Kidney (tissue), 14 donors: ENCODE measurements around the gene SLC22A23. TPM values are rescaled to one million over a fixed set of nuclear protein-coding genes. Genes with fewer than 3 reads are reported as not detected.

Experiments
- DNase-seq, 5 donors: peaks; one replicate each; pipeline ENCODE4 v3.0.0-alpha.2; 2013 to 2020
- FAIRE-seq: peaks from 2 replicates; lab custom pipeline; 2012; peaks lifted over from hg19 to GRCh38; lab: Jason Lieb, UNC
- H3K27ac ChIP-seq, 2 donors: one replicate each; pipeline ENCODE4 v1.7.0; 2013; ENCODE audit warnings: low read depth in 2 of 2, low read length in 2 of 2, inconsistent platforms in 1 of 2
- H3K27me3 ChIP-seq: one replicate; pipeline ENCODE4 v1.7.1; 2013; ENCODE audit warnings: low read length, inconsistent platforms; ENCODE audit not compliant: control insufficient read depth, insufficient read depth
- H3K36me3 ChIP-seq, 3 donors: one replicate each; pipeline versions ENCODE4 v1.7.0 to v1.7.1; 2013; ENCODE audit warnings: low read length in 3 of 3, control low read depth in 1 of 3, inconsistent platforms in 1 of 3; ENCODE audit not compliant: insufficient read depth in 3 of 3, control insufficient read depth in 2 of 3
- H3K4me1 ChIP-seq, 3 donors: one replicate each; pipeline versions ENCODE4 v1.7.0 to v1.7.1; 2013; ENCODE audit warnings: low read length in 3 of 3, inconsistent platforms in 1 of 3, low read depth in 1 of 3; ENCODE audit not compliant: control insufficient read depth in 2 of 3, insufficient read depth in 2 of 3
- H3K4me3 ChIP-seq, 3 donors: one replicate each; pipeline versions ENCODE4 v1.7.0 to v1.8.1; 2013; ENCODE audit warnings: low read length in 3 of 3, control low read depth in 1 of 3, inconsistent platforms in 1 of 3
- H3K9ac ChIP-seq, 3 donors: one replicate each; pipeline versions ENCODE4 v1.7.0 to v1.7.1; 2013; ENCODE audit warnings: low read length in 3 of 3, control low read depth in 1 of 3, inconsistent platforms in 1 of 3
- H3K9me3 ChIP-seq, 3 donors: one replicate each; pipeline versions ENCODE4 v1.7.0 to v1.7.1; 2013; ENCODE audit warnings: low read length in 3 of 3, control low read depth in 1 of 3, inconsistent platforms in 1 of 3; ENCODE audit not compliant: control insufficient read depth in 2 of 3, insufficient read depth in 1 of 3
- CTCF ChIP-seq: IDR thresholded peaks from 3 replicates; pipeline ENCODE4 v1.5.1; 2012; ENCODE audit warnings: mild to moderate bottlenecking, moderate library complexity, borderline replicate concordance; ENCODE audit not compliant: insufficient read depth; ENCODE audit errors: extremely low read depth
- intact Hi-C: fragments of 100-400 bp; cut with DNase I; formaldehyde crosslinking; loops from one replicate; pipeline ENCODE4 v1.11.1; 2022
- polyA plus RNA-seq: library from polyadenylated mRNA; stranded (reverse); fragments of 350-450 nt; fragmentation: Illumina TruSeq; extraction: RNeasy Lipid Tissue Mini Kit (QIAGEN cat#74804); gene quantifications from one replicate; pipeline ENCODE4 v1.2.3, GENCODE V29; 2014; ENCODE audit warnings: low read depth, low replicate concordance; ENCODE audit not compliant: insufficient read depth
- total RNA-seq: library from RNA; stranded (reverse); fragmentation: NEBNext Ultra II Directional; extraction: Animal tissue kit (Norgen Biotek cat#: 25700); gene quantifications from one replicate; pipeline ENCODE4 v1.2.1, GENCODE V29; 2021
- donor health status: control.
- donor health status: control.
- donor health status: control.
- donor health status: control.
- donor health status: control.
- donor health status: DM: yes; HTN: yes; CAD: no.
- donor health status: Normal renal cell carcinoma (clear cell type).

Gene SLC22A23
- total and polyA plus RNA-seq, 2 donors from 2014 or later = 5.3 to 5.7 TPM

DNA sequence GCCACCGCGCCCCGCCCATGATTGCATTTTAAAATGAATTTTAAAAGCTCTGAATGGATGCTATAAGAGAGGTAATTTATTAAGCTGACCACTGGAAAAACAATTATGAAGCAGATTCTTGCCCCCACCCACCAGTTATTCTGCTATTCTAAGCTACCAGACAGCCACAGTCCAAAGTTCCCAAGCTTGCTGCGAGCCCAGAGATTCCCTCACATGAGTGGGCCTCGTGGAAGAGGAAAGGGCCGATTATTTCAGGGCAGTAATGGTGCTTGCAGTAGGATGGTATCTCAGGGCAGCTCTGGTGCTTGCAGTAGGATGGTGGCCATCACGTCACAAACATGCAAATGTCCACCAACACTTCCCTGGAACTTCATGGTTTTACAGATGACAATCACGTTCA is 56.7 kb downstream of the SLC22A23 start:
- Histone ChIP-seq H3K36me3 (no peaks in the 10 kb centered on the region), H3K9me3 (no peaks in the 10 kb centered on the region), H3K9ac (no peak overlapping the region), H3K27me3 (no peaks in the 10 kb centered on the region), H3K4me3 (no peak overlapping the region), H3K27ac (peak overlapping the region in 1 of 2 donors; percentile 59), H3K4me1 (peaks cover 3 to 37% (median 22%) of the 10 kb centered on the region in 3 donors)
- TF ChIP-seq CTCF = no peak
- intact Hi-C loops = no loop called here
- FAIRE-seq (no peak), DNase-seq (no peak)

GRCh38 chr6:3398755-3399696 is 57.8 kb downstream of the SLC22A23 start:
- Histone ChIP-seq H3K27ac (no peak overlapping the region), H3K9me3 (no peaks in the 10 kb centered on the region), H3K9ac (no peak overlapping the region), H3K4me3 (no peak overlapping the region), H3K36me3 (no peaks in the 10 kb centered on the region), H3K4me1 (peaks cover 3 to 31% (median 16%) of the 10 kb centered on the region in 3 donors), H3K27me3 (no peaks in the 10 kb centered on the region)
- no peak for TF ChIP-seq CTCF
- DNase-seq = peak in 1 of 5 donors; percentile 43
- FAIRE-seq = no peak
- intact Hi-C loops = no loop called here

DNA sequence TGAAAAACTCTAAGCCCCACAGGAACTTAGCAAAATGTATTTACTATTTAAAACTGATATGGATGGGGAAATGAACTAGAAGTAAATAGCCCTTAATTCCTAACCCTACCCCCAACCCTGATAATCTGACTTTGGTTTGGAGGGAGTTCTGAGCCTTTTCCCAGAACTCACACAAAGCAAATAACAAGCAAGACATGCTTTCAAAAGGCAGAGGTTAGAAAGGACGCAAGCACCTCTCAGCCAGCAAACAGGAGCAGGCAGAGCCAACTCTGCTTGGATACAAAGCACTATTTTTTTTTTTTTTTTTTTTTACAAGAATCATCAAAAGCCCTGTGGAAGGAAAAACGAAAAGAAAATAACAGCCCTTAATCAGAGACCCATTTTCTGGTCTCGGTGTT is 58.7 kb downstream of the SLC22A23 start:
- Histone ChIP-seq H3K27me3 (no peaks in the 10 kb centered on the region), H3K36me3 (no peaks in the 10 kb centered on the region), H3K27ac (no peak overlapping the region), H3K4me1 (peaks cover 3 to 25% (median 12%) of the 10 kb centered on the region in 3 donors), H3K4me3 (no peak overlapping the region), H3K9me3 (no peaks in the 10 kb centered on the region), H3K9ac (no peak overlapping the region)
- DNase-seq (no peak), FAIRE-seq (no peak)
- intact Hi-C loops = no loop called here
- no peak for TF ChIP-seq CTCF
